GM23338 (cell line): ENCODE measurements around the gene CD300A. TPM values are rescaled to one million over a fixed set of nuclear protein-coding genes. Genes with fewer than 3 reads are reported as not detected.

ENCODE experiments used
- ATAC-seq: fragments of 200-7000 bp; cut with Tn5 transposase; 3 replicates; pipeline ENCODE4 v1.9.1; 2020
- DNase-seq: peaks from one replicate; pipeline ENCODE4 v3.0.0-alpha.2; 2015; ENCODE audit warnings: low spot score
- H2AFZ ChIP-seq: fragments of 200-600 bp; sonication (generic); 2 replicates; pipeline ENCODE4 v1.8.0; 2016; ENCODE audit warnings: antibody characterized with exemption, mild to moderate bottlenecking, moderate library complexity
- H3F3A ChIP-seq: fragments of 200-600 bp; sonication (generic); replicated peaks from 2 replicates; pipeline ENCODE4 v1.8.0; 2017; ENCODE audit warnings: antibody characterized with exemption, mixed run types, low read depth
- H3K27ac ChIP-seq: fragments of 200-600 bp; sonication (generic); 2 replicates; pipeline ENCODE4 v1.6.1; 2016; ENCODE audit warnings: low read depth
- H3K27me3 ChIP-seq: fragments of 200-600 bp; sonication (generic); 2 replicates; pipeline ENCODE4 v1.8.0; 2016; ENCODE audit warnings: mild to moderate bottlenecking, mixed run types, moderate library complexity; ENCODE audit not compliant: insufficient read depth
- H3K36me3 ChIP-seq: fragments of 200-600 bp; sonication (generic); 2 replicates; pipeline ENCODE4 v1.8.0; 2016; ENCODE audit warnings: mild to moderate bottlenecking; ENCODE audit not compliant: insufficient read depth
- H3K4me1 ChIP-seq: fragments of 200-600 bp; sonication (generic); 2 replicates; pipeline ENCODE4 v1.8.0; 2016; ENCODE audit warnings: mild to moderate bottlenecking, moderate library complexity; ENCODE audit not compliant: insufficient read depth
- H3K4me2 ChIP-seq: fragments of 200-600 bp; sonication (generic); 2 replicates; pipeline ENCODE4 v1.7.1; 2017; ENCODE audit warnings: mixed run types
- H3K4me3 ChIP-seq: fragments of 200-600 bp; sonication (generic); 2 replicates; pipeline ENCODE4 v1.6.1; 2016; ENCODE audit warnings: mixed run types
- H3K79me2 ChIP-seq: fragments of 200-600 bp; sonication (generic); replicated peaks from 2 replicates; pipeline ENCODE4 v1.8.0; 2017; ENCODE audit warnings: mild to moderate bottlenecking; ENCODE audit not compliant: insufficient read depth
- H3K9me2 ChIP-seq: fragments of 200-600 bp; sonication (generic); 2 replicates; pipeline ENCODE4 v1.8.0; 2017; ENCODE audit not compliant: insufficient read depth
- H4K20me1 ChIP-seq: fragments of 200-600 bp; sonication (generic); replicated peaks from 2 replicates; pipeline ENCODE4 v1.8.0; 2017; ENCODE audit warnings: mild to moderate bottlenecking; ENCODE audit not compliant: insufficient read depth
- H3K27ac Mint-ChIP-seq: 2 replicates; pipeline ENCODE4 v1.8.0; 2020; ENCODE audit warnings: inconsistent platforms, mild to moderate bottlenecking, moderate library complexity, mixed read lengths
- H3K27me3 Mint-ChIP-seq: 3 replicates; pipeline ENCODE4 v1.8.0; 2022; ENCODE audit warnings: low read depth, mild to moderate bottlenecking, moderate library complexity, mixed read lengths, inconsistent platforms; ENCODE audit not compliant: insufficient read depth, poor library complexity
- H3K36me3 Mint-ChIP-seq: 3 replicates; pipeline ENCODE4 v1.8.0; 2021; ENCODE audit warnings: low read depth, mild to moderate bottlenecking, inconsistent platforms, moderate library complexity, mixed read lengths
- H3K4me1 Mint-ChIP-seq: 3 replicates; pipeline ENCODE4 v1.8.0; 2020; ENCODE audit warnings: mild to moderate bottlenecking, inconsistent platforms, mixed read lengths
- H3K4me3 Mint-ChIP-seq: 3 replicates; pipeline ENCODE4 v1.8.0; 2021; ENCODE audit warnings: moderate library complexity, mild to moderate bottlenecking, inconsistent platforms, mixed read lengths
- H3K9me3 Mint-ChIP-seq: 3 replicates; pipeline ENCODE4 v1.8.0; 2020; ENCODE audit warnings: moderate library complexity, mild to moderate bottlenecking, inconsistent platforms, mixed read lengths
- CREB1 ChIP-seq: fragments of 250-450 bp; sonication (Bioruptor Pico); IDR thresholded peaks from 2 replicates; pipeline ENCODE4 v1.5.0; 2020; ENCODE audit warnings: low read depth, mild to moderate bottlenecking, moderate library complexity
- CTCF ChIP-seq, 2 experiments: fragments of 200-600 bp in 1 of 2; sonication (generic) in 1 of 2; conservative IDR thresholded peaks; 2 replicates each; pipeline versions ENCODE4 v1.5.1 to v1.6.1; 2016 to 2017; ENCODE audit warnings: antibody characterized with exemption in 2 of 2, low read depth in 2 of 2, mild to moderate bottlenecking in 2 of 2, moderate library complexity in 1 of 2
- ETS1 ChIP-seq: IDR thresholded peaks from 2 replicates; pipeline ENCODE4 v1.6.1; 2016; ENCODE audit warnings: antibody characterized with exemption
- EZH2 ChIP-seq: fragments of 200-600 bp; sonication (generic); IDR thresholded peaks from one replicate; pipeline ENCODE4 v1.8.0; 2017; ENCODE audit warnings: antibody characterized with exemption, mild to moderate bottlenecking, low read depth; ENCODE audit not compliant: unreplicated experiment
- EZH2phosphoT487 ChIP-seq: fragments of 200-600 bp; sonication (generic); IDR thresholded peaks from one replicate; pipeline ENCODE4 v1.8.1; 2018; ENCODE audit warnings: antibody characterized with exemption; ENCODE audit not compliant: unreplicated experiment
- JUNB ChIP-seq: IDR thresholded peaks from one replicate; pipeline ENCODE4 v1.6.1; 2016; ENCODE audit warnings: antibody characterized with exemption; ENCODE audit not compliant: unreplicated experiment
- NANOG ChIP-seq: IDR thresholded peaks from 2 replicates; pipeline ENCODE4 v1.6.1; 2016; ENCODE audit warnings: antibody characterized with exemption, borderline replicate concordance
- POLR2AphosphoS5 ChIP-seq: IDR thresholded peaks from 2 replicates; pipeline ENCODE4 v1.6.1; 2016; ENCODE audit warnings: antibody characterized with exemption, low read depth
- REST ChIP-seq: IDR thresholded peaks from one replicate; pipeline ENCODE4 v1.6.1; 2018; ENCODE audit warnings: antibody characterized with exemption; ENCODE audit not compliant: unreplicated experiment
- STAT1 ChIP-seq: IDR thresholded peaks from one replicate; pipeline ENCODE4 v1.6.1; 2016; ENCODE audit warnings: antibody characterized with exemption; ENCODE audit not compliant: unreplicated experiment
- ZNF114 ChIP-seq: fragments of 250-450 bp; sonication (Bioruptor Pico); IDR thresholded peaks from 2 replicates; pipeline ENCODE4 v1.5.0; 2020; ENCODE audit warnings: mild to moderate bottlenecking, moderate library complexity
- ZNF331 ChIP-seq: fragments of 250-450 bp; sonication (Bioruptor Pico); IDR thresholded peaks from 2 replicates; pipeline ENCODE4 v1.5.0; 2020; ENCODE audit warnings: low read depth, mild to moderate bottlenecking, moderate library complexity
- ZNF462 ChIP-seq: fragments of 250-450 bp; sonication (Bioruptor Pico); IDR thresholded peaks from 2 replicates; pipeline ENCODE4 v1.5.0; 2020; ENCODE audit warnings: mild to moderate bottlenecking, moderate library complexity
- polyA plus RNA-seq: library from polyadenylated mRNA; unstranded; fragments of >200 nt; fragmentation: Nextera tagmentation; extraction: Ambion mirVana; gene quantifications from 2 replicates; pipeline ENCODE4 v1.2.1, GENCODE V29; 2016
- total RNA-seq: library from RNA; depleted of rRNA; stranded (reverse); fragments of >200 nt; shearing (Covaris generic); gene quantifications from 2 replicates; pipeline ENCODE4 v1.2.3, GENCODE V29; 2014

CD300A gene
- total and polyA plus RNA-seq, 2 experiments from 2014 or later, result 0.37 to 0.45 TPM

GRCh38 chr17:74450231-74450630 lies 16.2 kb upstream of the CD300A start:
- ATAC-seq, result no peak
- Histone ChIP-seq H4K20me1 (no peaks in the 10 kb centered on the region), H3K79me2 (no peaks in the 10 kb centered on the region), H3K27ac (no peak overlapping the region), H3F3A (no peaks in the 10 kb centered on the region; the same call in 1 of the 2 replicates), H3K27me3 (peaks cover 28% of the 10 kb centered on the region), H3K4me3 (no peak overlapping the region), H3K36me3 (no peaks in the 10 kb centered on the region), H3K4me2 (no peak overlapping the region), H3K9me2 (no peaks in the 10 kb centered on the region), H2AFZ (no peak overlapping the region), H3K4me1 (peaks cover 12% of the 10 kb centered on the region)
- no peak for DNase-seq
- Mint-ChIP-seq H3K36me3 (no peaks in the 10 kb centered on the region), H3K4me3 (no peak overlapping the region), H3K27me3 (peaks cover 29% of the 10 kb centered on the region), H3K27ac (no peak overlapping the region), H3K4me1 (peaks cover 29% of the 10 kb centered on the region), H3K9me3 (no peaks in the 10 kb centered on the region)
- TF ChIP-seq STAT1, result no peak
- no peak for TF ChIP-seq NANOG
- TF ChIP-seq EZH2phosphoT487, result no peak
- TF ChIP-seq EZH2, result no peak
- TF ChIP-seq REST, result no peak
- TF ChIP-seq ZNF462 (CRISPR knock-in tag), result no peak
- TF ChIP-seq ETS1, result no peak
- no peak for TF ChIP-seq ZNF331 (CRISPR knock-in tag)
- TF ChIP-seq CREB1 (CRISPR knock-in tag), result no peak
- TF ChIP-seq CTCF (conservative IDR thresholded peaks at IDR 0.05; ENCODE audit: low read depth in 2 of 2), result no peak
- TF ChIP-seq POLR2AphosphoS5, result no peak
- TF ChIP-seq JUNB, result no peak
- TF ChIP-seq ZNF114 (CRISPR knock-in tag), result no peak
